ENCODE results near the gene CIAO3. TPM values are rescaled to one million over a fixed set of nuclear protein-coding genes. Genes with fewer than 3 reads are reported as not detected.
"Not testable (repeated sequence)": the region's sequence is repeated elsewhere in the genome, so short reads cannot be mapped to it uniquely, and the experiment has no call there.

The CIAO3 gene
- total RNA-seq, 1 donor, result 24.7 TPM

DNA sequence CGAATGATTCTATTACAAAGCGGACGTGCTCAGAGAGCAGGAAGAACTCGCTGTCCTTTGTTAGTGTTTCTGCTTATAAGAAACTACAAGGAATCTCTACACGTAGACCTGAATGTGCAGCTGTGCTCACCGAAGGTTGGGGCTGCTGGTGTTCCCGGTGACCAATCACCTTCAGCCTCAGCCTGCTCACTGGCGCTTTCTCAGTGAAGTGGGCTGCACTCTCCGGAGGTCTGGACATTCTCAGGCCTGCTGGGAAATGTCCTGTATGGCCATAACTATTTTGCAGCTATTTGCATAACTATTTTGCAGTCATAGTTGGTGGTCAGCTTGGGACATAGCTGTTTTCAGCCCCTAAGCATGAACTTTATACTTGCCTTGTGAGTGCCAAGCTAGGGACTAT is 9.7 kb upstream of the CIAO3 start:
- no peak overlapping the region for H3K4me3 ChIP-seq (ENCODE audit: low read depth, low read length)
- TF ChIP-seq CTCF (IDR thresholded peaks at IDR 0.05; ENCODE audit: insufficient read depth, low read length), result no peak
- no peak for DNase-seq (ENCODE audit: low read depth)

DNA sequence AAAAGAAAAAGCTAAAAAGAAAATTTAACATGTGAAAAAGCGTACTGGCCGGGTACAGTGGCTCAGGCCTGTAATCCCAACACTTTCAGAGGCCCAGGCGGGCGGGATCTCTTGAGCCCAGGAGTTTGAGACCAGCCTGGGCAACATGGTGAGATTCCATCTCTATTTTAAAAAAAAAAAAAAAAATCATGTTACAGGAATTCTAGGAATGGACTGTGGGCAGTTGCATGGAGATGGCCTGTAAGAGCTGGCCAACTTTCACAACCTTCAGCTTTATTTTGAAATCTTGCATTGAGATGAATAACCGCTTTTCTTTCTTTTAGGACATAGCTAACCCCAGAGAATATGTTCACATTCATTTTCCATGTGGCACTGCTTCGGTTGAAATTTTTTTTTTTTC is 8.2 kb upstream of the CIAO3 start:
- H3K4me3 ChIP-seq (ENCODE audit: low read depth, low read length), result no peak overlapping the region
- no peak for TF ChIP-seq CTCF (IDR thresholded peaks at IDR 0.05; ENCODE audit: insufficient read depth, low read length)
- peak; percentile 89 for DNase-seq (ENCODE audit: low read depth)

- TF ChIP-seq CTCF (IDR thresholded peaks at IDR 0.05; ENCODE audit: insufficient read depth, low read length), result no peak
- no peak overlapping the region for H3K4me3 ChIP-seq (ENCODE audit: low read depth, low read length)
- no peak for DNase-seq (ENCODE audit: low read depth)
Observed at GRCh38 chr16:747978-748746, 7.4 kb upstream of the CIAO3 start.

DNA sequence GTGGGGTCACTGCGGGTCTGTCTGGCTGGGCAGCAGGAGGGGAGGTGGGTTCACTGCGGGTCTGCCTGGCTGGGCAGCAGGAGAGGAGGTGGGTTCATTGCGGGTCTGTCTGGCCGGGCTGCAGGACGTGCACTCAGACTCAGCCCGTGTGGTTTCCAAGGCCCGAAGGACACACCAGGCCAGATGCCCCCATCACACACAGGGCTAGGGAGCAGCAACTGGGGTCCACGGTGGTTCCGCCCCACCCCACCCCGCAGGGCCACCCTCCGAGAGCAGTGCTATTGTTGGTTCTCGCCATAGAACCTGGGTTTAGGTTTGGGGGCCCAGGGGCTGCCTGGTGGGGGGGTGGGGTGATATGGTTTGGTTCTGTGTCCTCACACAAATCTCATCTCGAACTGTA is 5.8 kb upstream of the CIAO3 start:
- no peak for TF ChIP-seq CTCF (IDR thresholded peaks at IDR 0.05; ENCODE audit: insufficient read depth, low read length)
- DNase-seq (ENCODE audit: low read depth), result no peak
- no peak overlapping the region for H3K4me3 ChIP-seq (ENCODE audit: low read depth, low read length)

GRCh38 chr16:745739-746138 is 4.9 kb upstream of the CIAO3 start:
- H3K4me3 ChIP-seq (ENCODE audit: low read depth, low read length), result no peak overlapping the region
- TF ChIP-seq CTCF (IDR thresholded peaks at IDR 0.05; ENCODE audit: insufficient read depth, low read length), result peak; percentile 16
- DNase-seq (ENCODE audit: low read depth), result no peak

DNA sequence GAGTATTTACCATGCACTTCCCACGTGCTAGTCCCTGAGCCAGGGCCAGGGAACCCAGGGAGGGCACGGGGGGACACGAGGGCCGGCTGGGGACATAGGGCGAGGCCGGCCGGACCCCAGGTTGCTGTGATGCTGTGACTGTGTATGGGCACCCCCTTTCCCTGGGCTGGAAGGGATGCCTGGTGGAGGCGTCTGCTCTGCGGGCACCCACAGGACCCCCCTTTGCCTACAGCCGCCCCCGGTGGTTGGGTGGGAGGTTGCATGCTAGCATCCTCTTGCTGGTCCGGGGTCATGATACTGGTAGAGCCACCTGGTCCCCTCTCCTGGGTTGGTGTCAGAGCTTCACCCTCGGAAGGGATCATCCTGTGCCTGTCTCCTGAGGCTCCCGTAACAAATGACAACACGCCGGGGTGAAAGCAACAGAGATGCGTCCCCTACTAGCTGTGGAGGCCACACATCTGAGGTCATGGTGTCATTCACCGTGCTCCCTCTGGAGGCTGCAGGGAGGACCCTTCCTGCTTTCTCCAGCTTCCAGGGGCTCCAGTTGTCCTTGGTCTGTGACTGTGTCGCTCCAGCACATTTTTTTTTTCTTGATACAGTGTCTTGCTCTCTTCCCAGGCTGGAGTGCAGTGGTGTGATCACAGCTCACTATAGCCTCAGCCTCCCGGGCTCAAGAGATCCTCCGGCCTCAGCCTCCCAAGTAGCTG is 3.1 kb upstream of the CIAO3 start:
- no peak for DNase-seq (ENCODE audit: low read depth)
- no peak overlapping the region for H3K4me3 ChIP-seq (ENCODE audit: low read depth, low read length)
- TF ChIP-seq CTCF (IDR thresholded peaks at IDR 0.05; ENCODE audit: insufficient read depth, low read length), result no peak

DNA sequence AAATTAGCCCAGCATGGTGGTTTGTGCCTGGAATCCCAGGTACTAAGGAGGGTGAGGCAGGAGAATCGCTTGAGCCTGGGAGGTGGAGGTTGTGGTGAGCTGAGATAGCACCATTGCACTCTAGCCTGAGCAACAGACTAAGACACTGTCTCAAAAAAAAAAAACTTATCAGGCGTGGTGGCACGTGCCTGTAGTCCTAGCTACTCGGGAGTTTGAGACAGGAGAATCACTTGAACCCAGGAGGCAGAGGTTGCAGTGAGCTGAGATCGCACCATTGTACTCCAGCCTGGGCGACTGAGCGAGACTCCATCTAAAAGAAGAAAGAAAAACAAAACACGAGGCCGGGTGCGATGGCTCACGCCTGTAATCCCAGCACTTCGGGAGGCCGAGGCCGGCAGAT is 2.1 kb upstream of the CIAO3 start:
- DNase-seq (ENCODE audit: low read depth); H3K4me3 ChIP-seq (ENCODE audit: low read depth, low read length): not testable (repeated sequence)

Data from fibroblast of the aortic adventitia (primary cell).